Amniotic stem cell (primary cell): ENCODE measurements around the gene LAMP1.
"Not testable (repeated sequence)": the region's sequence is repeated elsewhere in the genome, so short reads cannot be mapped to it uniquely, and the experiment has no call there.

Experiments
- DNase-seq: peaks from one replicate; lab custom pipeline; 2025; lab: John Stamatoyannopoulos, UW

The LAMP1 gene

GRCh38 chr13:113327766-113328471, 30.9 kb downstream of the LAMP1 start:
- no peak for DNase-seq

- no peak for DNase-seq
These were observed 31.8 kb downstream of the LAMP1 start for GRCh38 chr13:113328851-113329250.

- DNase-seq, result no peak
These were observed 32.7 kb downstream of the LAMP1 start for GRCh38 chr13:113329656-113330312.

GRCh38 chr13:113332615-113333014, 35.6 kb downstream of the LAMP1 start:
- no peak for DNase-seq

- no peak for DNase-seq
These were observed 36.0 kb downstream of the LAMP1 start for GRCh38 chr13:113333076-113333475.

GRCh38 chr13:113337556-113337955, 40.5 kb downstream of the LAMP1 start:
- no peak for DNase-seq

- DNase-seq, result no peak
These were observed 40.9 kb downstream of the LAMP1 start for GRCh38 chr13:113337976-113338375.

- DNase-seq, result no peak
These were observed 41.4 kb downstream of the LAMP1 start for GRCh38 chr13:113338451-113338850.

- DNase-seq, result no peak
These were observed 46.0 kb downstream of the LAMP1 start for GRCh38 chr13:113342820-113343691.

- DNase-seq, result no peak
These were observed 46.6 kb downstream of the LAMP1 start for GRCh38 chr13:113343692-113343968.

- no peak for DNase-seq
These were observed 48.4 kb downstream of the LAMP1 start for GRCh38 chr13:113345486-113345885.

- DNase-seq, result not testable (repeated sequence)
These were observed 50.7 kb downstream of the LAMP1 start for GRCh38 chr13:113347736-113348225.

- DNase-seq, result no peak
These were observed 51.6 kb downstream of the LAMP1 start for GRCh38 chr13:113348591-113348990.

- DNase-seq, result no peak
These were observed 52.0 kb downstream of the LAMP1 start for GRCh38 chr13:113349050-113349449.

GRCh38 chr13:113349491-113349890, 52.5 kb downstream of the LAMP1 start:
- DNase-seq, result no peak

- no peak for DNase-seq
These were observed 53.3 kb downstream of the LAMP1 start for GRCh38 chr13:113350065-113350937.

GRCh38 chr13:113350938-113351335, 53.9 kb downstream of the LAMP1 start:
- DNase-seq, result no peak

- DNase-seq, result no peak
These were observed 54.5 kb downstream of the LAMP1 start for GRCh38 chr13:113351514-113352026.

- DNase-seq, result no peak
These were observed 56.2 kb downstream of the LAMP1 start for GRCh38 chr13:113353254-113353653.

- DNase-seq, result no peak
These were observed 58.0 kb downstream of the LAMP1 start for GRCh38 chr13:113354831-113355610.

GRCh38 chr13:113355621-113356020, 58.6 kb downstream of the LAMP1 start:
- DNase-seq, result no peak
